NCI-H2227 (cell line): ENCODE results near the gene NBPF4.
"Not testable (repeated sequence)": the region's sequence is repeated elsewhere in the genome, so short reads cannot be mapped to it uniquely, and the experiment has no call there.

Experiments used
- DNase-seq: peaks from one replicate; lab custom pipeline; 2025; ENCODE audit not compliant: unreplicated experiment; lab: John Stamatoyannopoulos, UW

NBPF4 gene

GRCh38 chr1:108214641-108215465 lies 29.0 kb downstream of the NBPF4 start:
- peak; percentile 19 for DNase-seq

- no peak for DNase-seq
Observed at GRCh38 chr1:108211014-108211413, 32.9 kb downstream of the NBPF4 start.

GRCh38 chr1:108209456-108210108 lies 34.3 kb downstream of the NBPF4 start:
- no peak for DNase-seq

- DNase-seq, result peak; percentile 7
Observed at GRCh38 chr1:108208724-108209446, 35.0 kb downstream of the NBPF4 start.

- DNase-seq, result not testable (repeated sequence)
Observed at GRCh38 chr1:108203582-108203981, 40.3 kb downstream of the NBPF4 start.

- no peak for DNase-seq
Observed at GRCh38 chr1:108201687-108202086, 42.2 kb downstream of the NBPF4 start.

- DNase-seq, result peak; percentile 80
Observed at GRCh38 chr1:108200687-108201051, 43.2 kb downstream of the NBPF4 start.

GRCh38 chr1:108199781-108200686 lies 43.8 kb downstream of the NBPF4 start, which contains the start of gene SLC25A24:
SLC25A24 (minus strand) TSS chr1:108200343; CDS start chr1:108200138, 205 bp downstream.
- DNase-seq, result peak; percentile 89

GRCh38 chr1:108199201-108199691 lies 44.6 kb downstream of the NBPF4 start:
- peak; percentile 23 for DNase-seq

- no peak for DNase-seq
Observed at GRCh38 chr1:108194051-108194450, 49.8 kb downstream of the NBPF4 start.

GRCh38 chr1:108193333-108193732 lies 50.5 kb downstream of the NBPF4 start:
- no peak for DNase-seq

- DNase-seq, result no peak
Observed at GRCh38 chr1:108192581-108192980, 51.3 kb downstream of the NBPF4 start.

GRCh38 chr1:108190686-108191416 lies 53.0 kb downstream of the NBPF4 start:
- no peak for DNase-seq

GRCh38 chr1:108190001-108190634 lies 53.8 kb downstream of the NBPF4 start:
- no peak for DNase-seq

- DNase-seq, result no peak
Observed at GRCh38 chr1:108188801-108189200, 55.1 kb downstream of the NBPF4 start.

GRCh38 chr1:108182959-108183700 lies 60.7 kb downstream of the NBPF4 start:
- DNase-seq, result no peak

GRCh38 chr1:108179018-108179417 lies 64.9 kb downstream of the NBPF4 start:
- no peak for DNase-seq
